NCI-H1417 (cell line): ENCODE data around the gene NCR2.

Experiments
- DNase-seq, 3 experiments: peaks; one replicate each; lab custom pipeline; 2025; lab: John Stamatoyannopoulos, UW

The NCR2 gene

GRCh38 chr6:41359617-41360313, 24.4 kb downstream of the NCR2 start:
- DNase-seq: no peak

- DNase-seq: no peak
Measured at GRCh38 chr6:41360314-41360685, 24.9 kb downstream of the NCR2 start.

- no peak for DNase-seq
Measured at GRCh38 chr6:41366150-41366549, 30.7 kb downstream of the NCR2 start.

- no peak for DNase-seq
Measured at GRCh38 chr6:41367061-41367460, 31.7 kb downstream of the NCR2 start.

- peak; percentile 72 to 87 (median 78) for DNase-seq
Measured at GRCh38 chr6:41367700-41368099, 32.3 kb downstream of the NCR2 start.

- peak in 1 of 3 experiments; percentile 23 for DNase-seq
Measured at GRCh38 chr6:41370488-41371111, 35.2 kb downstream of the NCR2 start.

- DNase-seq: peak in 2 of 3 experiments; percentile 55 to 59
Measured at GRCh38 chr6:41371461-41371991, 36.1 kb downstream of the NCR2 start.

- peak; percentile 16 to 59 (median 42) for DNase-seq
Measured at GRCh38 chr6:41371992-41372831, 36.8 kb downstream of the NCR2 start.

- DNase-seq: peak in 2 of 3 experiments; percentile 38 to 39
Measured at GRCh38 chr6:41372832-41373626, 37.6 kb downstream of the NCR2 start.

GRCh38 chr6:41373627-41373918, 38.2 kb downstream of the NCR2 start:
- peak in 1 of 3 experiments; percentile 31 for DNase-seq

- DNase-seq: peak in 2 of 3 experiments; percentile 68 to 76
Measured at GRCh38 chr6:41373919-41374617, 38.7 kb downstream of the NCR2 start.

- peak in 2 of 3 experiments; percentile 54 to 60 for DNase-seq
Measured at GRCh38 chr6:41374618-41375590, 39.5 kb downstream of the NCR2 start.

- no peak for DNase-seq
Measured at GRCh38 chr6:41375598-41376151, 40.3 kb downstream of the NCR2 start.

GRCh38 chr6:41376176-41376575, 40.8 kb downstream of the NCR2 start:
- DNase-seq: no peak

GRCh38 chr6:41377071-41377470, 41.7 kb downstream of the NCR2 start:
- no peak for DNase-seq

GRCh38 chr6:41379306-41379705, 43.9 kb downstream of the NCR2 start:
- DNase-seq: no peak

GRCh38 chr6:41386594-41386993, 51.2 kb downstream of the NCR2 start:
- no peak for DNase-seq

GRCh38 chr6:41392246-41392645, 56.8 kb downstream of the NCR2 start:
- DNase-seq: peak in 1 of 3 experiments; percentile 30

- no peak for DNase-seq
Measured at GRCh38 chr6:41396335-41396734, 60.9 kb downstream of the NCR2 start.

GRCh38 chr6:41399424-41399823, 64.0 kb downstream of the NCR2 start:
- DNase-seq: no peak
